ENCODE data around the gene TMEM123. TPM values are rescaled to one million over a fixed set of nuclear protein-coding genes. Genes with fewer than 3 reads are reported as not detected.

Gene TMEM123
- total and polyA plus RNA-seq, 5 donors from 2014 or later: 330 to 771 (median 608) TPM

- no peak overlapping the region for H3K27ac ChIP-seq (ENCODE audit: insufficient read depth, low read length, poor library complexity, severe bottlenecking)
- Mint-ChIP-seq H3K9me3 (no peaks in the 10 kb centered on the region), H3K4me1 (peaks cover 14 to 57% (median 27%) of the 10 kb centered on the region in 4 donors), H3K27me3 (peaks cover 8% of the 10 kb centered on the region), H3K4me3 (no peak overlapping the region), H3K27ac (peak overlapping the region in 1 of 3 donors; percentile 59), H3K36me3 (no peaks in the 10 kb centered on the region)
- H3K27me3 ChIP-seq (ENCODE audit: control insufficient read depth, insufficient read depth, low read length): no peaks in the 10 kb centered on the region
- H3K4me1 ChIP-seq (ENCODE audit: control insufficient read depth, insufficient read depth, low read length, poor library complexity, severe bottlenecking): no peaks in the 10 kb centered on the region
- no peak overlapping the region for H3K4me3 ChIP-seq (ENCODE audit: low read depth, low read length)
- ATAC-seq (ENCODE audit: low read depth in 2 of 2): no peak
- no peak for DNase-seq
- H3K36me3 ChIP-seq (ENCODE audit: control insufficient read depth, insufficient read depth, low read length): no peaks in the 10 kb centered on the region
- H3K9me3 ChIP-seq (ENCODE audit: control insufficient read depth in 2 of 2, low read length in 2 of 2): no peaks in the 10 kb centered on the region
Measured at GRCh38 chr11:102464037-102464436, 11.5 kb upstream of the TMEM123 start.

- Mint-ChIP-seq H3K4me3 (no peak overlapping the region), H3K27me3 (peaks cover 8% of the 10 kb centered on the region), H3K9me3 (no peaks in the 10 kb centered on the region), H3K36me3 (no peaks in the 10 kb centered on the region), H3K27ac (no peak overlapping the region), H3K4me1 (peaks cover 11 to 57% (median 22%) of the 10 kb centered on the region in 4 donors)
- ATAC-seq (ENCODE audit: low read depth in 2 of 2) (peak in 1 of 2 donors; percentile 45), DNase-seq (no peak)
- H3K4me1 ChIP-seq (ENCODE audit: control insufficient read depth, insufficient read depth, low read length, poor library complexity, severe bottlenecking): no peaks in the 10 kb centered on the region
- H3K27me3 ChIP-seq (ENCODE audit: control insufficient read depth, insufficient read depth, low read length): no peaks in the 10 kb centered on the region
- no peak overlapping the region for H3K27ac ChIP-seq (ENCODE audit: insufficient read depth, low read length, poor library complexity, severe bottlenecking)
- no peak overlapping the region for H3K4me3 ChIP-seq (ENCODE audit: low read depth, low read length)
- H3K36me3 ChIP-seq (ENCODE audit: control insufficient read depth, insufficient read depth, low read length): no peaks in the 10 kb centered on the region
- H3K9me3 ChIP-seq (ENCODE audit: control insufficient read depth in 2 of 2, low read length in 2 of 2): no peaks in the 10 kb centered on the region
Measured at GRCh38 chr11:102462610-102463009, 10.0 kb upstream of the TMEM123 start.

GRCh38 chr11:102459393-102459792, 6.8 kb upstream of the TMEM123 start:
- Mint-ChIP-seq H3K36me3 (no peaks in the 10 kb centered on the region), H3K27ac (peak overlapping the region in 1 of 3 donors; percentile 61), H3K4me3 (no peak overlapping the region), H3K27me3 (peaks cover 8% of the 10 kb centered on the region), H3K9me3 (no peaks in the 10 kb centered on the region), H3K4me1 (peaks cover 8 to 52% (median 25%) of the 10 kb centered on the region in 4 donors)
- peaks cover 4% of the 10 kb centered on the region for H3K4me1 ChIP-seq (ENCODE audit: control insufficient read depth, insufficient read depth, low read length, poor library complexity, severe bottlenecking)
- no peak overlapping the region for H3K4me3 ChIP-seq (ENCODE audit: low read depth, low read length)
- H3K9me3 ChIP-seq (ENCODE audit: control insufficient read depth in 2 of 2, low read length in 2 of 2): no peaks in the 10 kb centered on the region
- H3K27ac ChIP-seq (ENCODE audit: insufficient read depth, low read length, poor library complexity, severe bottlenecking): no peak overlapping the region
- ATAC-seq (ENCODE audit: low read depth in 2 of 2) (no peak), DNase-seq (no peak)
- no peaks in the 10 kb centered on the region for H3K27me3 ChIP-seq (ENCODE audit: control insufficient read depth, insufficient read depth, low read length)
- H3K36me3 ChIP-seq (ENCODE audit: control insufficient read depth, insufficient read depth, low read length): no peaks in the 10 kb centered on the region

GRCh38 chr11:102458548-102458947, 6.0 kb upstream of the TMEM123 start:
- Mint-ChIP-seq H3K27ac (peak overlapping the region in 2 of 3 donors; percentile 54 to 61), H3K4me3 (no peak overlapping the region), H3K9me3 (no peaks in the 10 kb centered on the region), H3K27me3 (peaks cover 6% of the 10 kb centered on the region), H3K36me3 (no peaks in the 10 kb centered on the region), H3K4me1 (peaks cover 8 to 59% (median 25%) of the 10 kb centered on the region in 4 donors)
- Histone ChIP-seq H3K4me1 (ENCODE audit: control insufficient read depth, insufficient read depth, low read length, poor library complexity, severe bottlenecking) (peaks cover 5% of the 10 kb centered on the region), H3K27me3 (ENCODE audit: control insufficient read depth, insufficient read depth, low read length) (no peaks in the 10 kb centered on the region), H3K36me3 (ENCODE audit: control insufficient read depth, insufficient read depth, low read length) (no peaks in the 10 kb centered on the region), H3K27ac (ENCODE audit: insufficient read depth, low read length, poor library complexity, severe bottlenecking) (no peak overlapping the region), H3K9me3 (ENCODE audit: control insufficient read depth in 2 of 2, low read length in 2 of 2) (no peaks in the 10 kb centered on the region), H3K4me3 (ENCODE audit: low read depth, low read length) (no peak overlapping the region)
- ATAC-seq (ENCODE audit: low read depth in 2 of 2) (no peak), DNase-seq (no peak)

GRCh38 chr11:102457865-102458264, 5.3 kb upstream of the TMEM123 start:
- Histone ChIP-seq H3K36me3 (ENCODE audit: control insufficient read depth, insufficient read depth, low read length) (no peaks in the 10 kb centered on the region), H3K4me3 (ENCODE audit: low read depth, low read length) (no peak overlapping the region), H3K27ac (ENCODE audit: insufficient read depth, low read length, poor library complexity, severe bottlenecking) (no peak overlapping the region), H3K27me3 (ENCODE audit: control insufficient read depth, insufficient read depth, low read length) (no peaks in the 10 kb centered on the region), H3K4me1 (ENCODE audit: control insufficient read depth, insufficient read depth, low read length, poor library complexity, severe bottlenecking) (peaks cover 12% of the 10 kb centered on the region), H3K9me3 (ENCODE audit: control insufficient read depth in 2 of 2, low read length in 2 of 2) (no peaks in the 10 kb centered on the region)
- ATAC-seq (ENCODE audit: low read depth in 2 of 2) (no peak), DNase-seq (no peak)
- Mint-ChIP-seq H3K9me3 (no peaks in the 10 kb centered on the region), H3K27ac (peak overlapping the region in 1 of 3 donors; percentile 22), H3K27me3 (peaks cover 4% of the 10 kb centered on the region), H3K36me3 (no peaks in the 10 kb centered on the region), H3K4me1 (peaks cover 8 to 64% (median 30%) of the 10 kb centered on the region in 4 donors), H3K4me3 (peak overlapping the region in 1 of 4 donors; percentile 18)

- ATAC-seq (ENCODE audit: low read depth in 2 of 2) (no peak), DNase-seq (no peak)
- Mint-ChIP-seq H3K9me3 (no peaks in the 10 kb centered on the region), H3K36me3 (no peaks in the 10 kb centered on the region), H3K27ac (peak overlapping the region in 1 of 3 donors; percentile 22), H3K4me1 (peaks cover 8 to 60% (median 30%) of the 10 kb centered on the region in 4 donors), H3K27me3 (peaks cover 4% of the 10 kb centered on the region), H3K4me3 (peak overlapping the region in 1 of 4 donors; percentile 18)
- Histone ChIP-seq H3K27ac (ENCODE audit: insufficient read depth, low read length, poor library complexity, severe bottlenecking) (no peak overlapping the region), H3K4me1 (ENCODE audit: control insufficient read depth, insufficient read depth, low read length, poor library complexity, severe bottlenecking) (peaks cover 13% of the 10 kb centered on the region), H3K9me3 (ENCODE audit: control insufficient read depth in 2 of 2, low read length in 2 of 2) (no peaks in the 10 kb centered on the region), H3K27me3 (ENCODE audit: control insufficient read depth, insufficient read depth, low read length) (no peaks in the 10 kb centered on the region), H3K4me3 (ENCODE audit: low read depth, low read length) (no peak overlapping the region), H3K36me3 (ENCODE audit: control insufficient read depth, insufficient read depth, low read length) (no peaks in the 10 kb centered on the region)
Measured at GRCh38 chr11:102457056-102457677, 4.6 kb upstream of the TMEM123 start.

- no peaks in the 10 kb centered on the region for H3K36me3 ChIP-seq (ENCODE audit: control insufficient read depth, insufficient read depth, low read length)
- H3K27me3 Mint-ChIP-seq: peaks cover 4% of the 10 kb centered on the region
- ATAC-seq (ENCODE audit: low read depth in 2 of 2) (no peak), DNase-seq (no peak)
- H3K9me3 ChIP-seq (ENCODE audit: control insufficient read depth in 2 of 2, low read length in 2 of 2): no peaks in the 10 kb centered on the region
- peaks cover 13% of the 10 kb centered on the region for H3K4me1 ChIP-seq (ENCODE audit: control insufficient read depth, insufficient read depth, low read length, poor library complexity, severe bottlenecking)
- H3K9me3 Mint-ChIP-seq: no peaks in the 10 kb centered on the region
- peak overlapping the region in 1 of 4 donors; percentile 10 for H3K4me3 Mint-ChIP-seq
- H3K36me3 Mint-ChIP-seq: no peaks in the 10 kb centered on the region
- H3K4me1 Mint-ChIP-seq: peaks cover 13 to 59% (median 32%) of the 10 kb centered on the region in 4 donors
- no peaks in the 10 kb centered on the region for H3K27me3 ChIP-seq (ENCODE audit: control insufficient read depth, insufficient read depth, low read length)
- H3K4me3 ChIP-seq (ENCODE audit: low read depth, low read length): no peak overlapping the region
- H3K27ac ChIP-seq (ENCODE audit: insufficient read depth, low read length, poor library complexity, severe bottlenecking): no peak overlapping the region
- no peak overlapping the region for H3K27ac Mint-ChIP-seq
Measured at GRCh38 chr11:102456381-102456780, 3.8 kb upstream of the TMEM123 start.

- Mint-ChIP-seq H3K9me3 (no peaks in the 10 kb centered on the region), H3K27me3 (no peaks in the 10 kb centered on the region), H3K4me1 (peaks cover 35 to 69% (median 46%) of the 10 kb centered on the region in 4 donors), H3K36me3 (peaks cover 5% of the 10 kb centered on the region), H3K4me3 (peak overlapping the region in 3 of 4 donors; percentile 47 to 98 (median 98)), H3K27ac (peak overlapping the region; percentile 98 to 100 (median 98))
- Histone ChIP-seq H3K4me3 (ENCODE audit: low read depth, low read length) (no peak overlapping the region), H3K36me3 (ENCODE audit: control insufficient read depth, insufficient read depth, low read length) (no peaks in the 10 kb centered on the region), H3K27ac (ENCODE audit: insufficient read depth, low read length, poor library complexity, severe bottlenecking) (no peak overlapping the region), H3K27me3 (ENCODE audit: control insufficient read depth, insufficient read depth, low read length) (no peaks in the 10 kb centered on the region), H3K4me1 (ENCODE audit: control insufficient read depth, insufficient read depth, low read length, poor library complexity, severe bottlenecking) (peaks cover 35% of the 10 kb centered on the region), H3K9me3 (ENCODE audit: control insufficient read depth in 2 of 2, low read length in 2 of 2) (no peaks in the 10 kb centered on the region)
- no peak for ATAC-seq (ENCODE audit: low read depth in 2 of 2)
- DNase-seq: no peak
Measured at GRCh38 chr11:102453921-102454320, 1.4 kb upstream of the TMEM123 start.
